Measurements from ENCODE around the gene ANKRD40CL. TPM values are rescaled to one million over a fixed set of nuclear protein-coding genes. Genes with fewer than 3 reads are reported as not detected.

Gene ANKRD40CL
- total RNA-seq, 3 donors from 2014 or later, result 32.2 to 96.7 (median 57.6) TPM

DNA sequence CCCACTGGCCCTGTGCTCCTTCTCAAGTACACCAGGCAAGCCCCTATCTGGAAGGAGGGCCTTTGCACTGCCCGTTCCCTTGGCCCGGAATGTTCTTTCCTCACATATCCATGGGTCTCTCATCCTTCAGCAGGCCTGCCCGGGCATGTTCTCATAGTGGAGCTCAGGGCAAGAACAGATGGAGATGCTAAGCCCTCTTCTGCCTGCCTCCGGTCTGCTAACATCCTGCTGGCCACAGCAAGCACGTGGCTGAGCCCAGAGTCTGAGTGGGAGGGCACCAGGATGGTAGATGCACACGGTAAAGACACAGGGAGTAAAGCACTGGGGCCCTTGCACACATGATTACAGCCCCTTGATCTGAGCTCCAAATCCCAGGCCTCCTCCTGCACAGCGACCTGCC, 19.8 kb upstream of the ANKRD40CL start:
- TF ChIP-seq, protein P1, sequence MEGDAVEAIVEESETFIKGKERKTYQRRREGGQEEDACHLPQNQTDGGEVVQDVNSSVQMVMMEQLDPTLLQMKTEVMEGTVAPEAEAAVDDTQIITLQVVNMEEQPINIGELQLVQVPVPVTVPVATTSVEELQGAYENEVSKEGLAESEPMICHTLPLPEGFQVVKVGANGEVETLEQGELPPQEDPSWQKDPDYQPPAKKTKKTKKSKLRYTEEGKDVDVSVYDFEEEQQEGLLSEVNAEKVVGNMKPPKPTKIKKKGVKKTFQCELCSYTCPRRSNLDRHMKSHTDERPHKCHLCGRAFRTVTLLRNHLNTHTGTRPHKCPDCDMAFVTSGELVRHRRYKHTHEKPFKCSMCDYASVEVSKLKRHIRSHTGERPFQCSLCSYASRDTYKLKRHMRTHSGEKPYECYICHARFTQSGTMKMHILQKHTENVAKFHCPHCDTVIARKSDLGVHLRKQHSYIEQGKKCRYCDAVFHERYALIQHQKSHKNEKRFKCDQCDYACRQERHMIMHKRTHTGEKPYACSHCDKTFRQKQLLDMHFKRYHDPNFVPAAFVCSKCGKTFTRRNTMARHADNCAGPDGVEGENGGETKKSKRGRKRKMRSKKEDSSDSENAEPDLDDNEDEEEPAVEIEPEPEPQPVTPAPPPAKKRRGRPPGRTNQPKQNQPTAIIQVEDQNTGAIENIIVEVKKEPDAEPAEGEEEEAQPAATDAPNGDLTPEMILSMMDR (IDR thresholded peaks at IDR 0.05), result no peak
- H3K4me3 ChIP-seq, result no peak overlapping the region
- H3K9me3 ChIP-seq, result no peaks in the 10 kb centered on the region
- H3K4me1 ChIP-seq (ENCODE audit: low read depth), result no peaks in the 10 kb centered on the region
- intact Hi-C loops (cut with DNase I, micrococcal nuclease), result loop anchor here (10.0 kb wide), 2 partner anchors 168 to 178 kb away; no protein-coding TSS in a partner anchor
- ATAC-seq (no peak), DNase-seq (no peak)
- no peaks in the 10 kb centered on the region for H3K36me3 ChIP-seq (ENCODE audit: low read depth)

DNA sequence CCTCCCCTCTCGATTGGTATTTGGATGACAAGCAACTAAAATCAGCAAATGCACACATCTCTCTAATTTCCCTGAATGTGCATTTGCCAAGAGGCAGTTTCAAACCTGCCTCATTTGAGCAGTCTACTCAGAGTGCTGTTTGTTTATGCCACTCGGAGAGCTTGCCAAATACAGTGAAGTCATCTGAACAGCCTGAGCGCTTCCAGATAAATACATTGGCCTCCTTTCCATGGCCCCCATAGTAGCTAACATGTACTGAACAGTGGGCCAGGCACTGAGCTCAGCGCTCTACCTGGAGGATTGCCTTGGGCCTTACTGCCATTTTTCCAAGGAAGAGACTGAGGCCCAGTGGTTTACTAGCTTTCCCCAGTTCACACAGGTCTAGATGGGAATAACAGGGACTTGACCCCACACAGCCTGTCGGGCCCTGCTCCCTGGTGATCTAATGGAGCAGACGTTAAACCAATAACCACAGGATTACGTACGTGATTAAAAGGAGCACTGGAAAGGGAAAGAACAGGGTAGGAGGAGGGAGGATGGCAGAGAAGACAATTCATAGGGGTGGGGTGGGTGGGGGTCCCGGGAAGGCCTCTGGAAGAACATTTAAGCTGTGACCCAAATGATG, 18.7 kb upstream of the ANKRD40CL start:
- DNase-seq (peak in 1 of 3 donors; percentile 40), ATAC-seq (peak; percentile 12)

DNA sequence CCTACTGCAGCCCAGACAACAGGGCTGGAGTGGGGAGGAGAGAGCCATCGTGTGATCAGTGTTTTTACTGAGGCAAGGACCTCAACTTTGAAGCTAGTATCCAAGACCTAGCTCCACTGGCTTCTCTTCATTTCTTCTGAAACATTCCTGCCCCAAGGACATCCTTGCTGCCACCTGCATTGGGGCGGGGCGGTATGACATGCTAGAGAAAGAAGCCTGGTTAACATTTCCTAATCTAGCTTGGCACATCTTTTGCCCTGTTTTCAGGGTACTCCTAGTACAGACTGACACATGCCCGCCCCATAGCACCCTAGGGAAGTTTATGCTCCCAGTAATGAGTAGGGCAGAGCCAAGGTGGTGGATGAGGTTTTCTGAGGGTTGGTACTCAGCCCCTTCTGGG, 17.8 kb upstream of the ANKRD40CL start:
- H3K4me1 ChIP-seq (ENCODE audit: low read depth), result no peaks in the 10 kb centered on the region
- no peaks in the 10 kb centered on the region for H3K36me3 ChIP-seq (ENCODE audit: low read depth)
- no peak for ATAC-seq
- intact Hi-C loops (cut with DNase I, micrococcal nuclease), result loop anchor here (10.0 kb wide), 2 partner anchors 170 to 180 kb away; no protein-coding TSS in a partner anchor
- TF ChIP-seq, protein P1 (IDR thresholded peaks at IDR 0.05), result no peak
- H3K4me3 ChIP-seq, result no peak overlapping the region
- H3K9me3 ChIP-seq, result no peaks in the 10 kb centered on the region
- no peak for DNase-seq

More for the DNA sequence above, 18.7 kb upstream of the ANKRD40CL start:
- TF ChIP-seq, protein P1 (IDR thresholded peaks at IDR 0.05), result no peak
- no peaks in the 10 kb centered on the region for H3K36me3 ChIP-seq (ENCODE audit: low read depth)
- no peaks in the 10 kb centered on the region for H3K9me3 ChIP-seq
- H3K4me3 ChIP-seq, result no peak overlapping the region
- no peaks in the 10 kb centered on the region for H3K4me1 ChIP-seq (ENCODE audit: low read depth)
- intact Hi-C loops (cut with DNase I, micrococcal nuclease), result loop anchor here (10.0 kb wide), 2 partner anchors 169 to 179 kb away; no protein-coding TSS in a partner anchor

DNA sequence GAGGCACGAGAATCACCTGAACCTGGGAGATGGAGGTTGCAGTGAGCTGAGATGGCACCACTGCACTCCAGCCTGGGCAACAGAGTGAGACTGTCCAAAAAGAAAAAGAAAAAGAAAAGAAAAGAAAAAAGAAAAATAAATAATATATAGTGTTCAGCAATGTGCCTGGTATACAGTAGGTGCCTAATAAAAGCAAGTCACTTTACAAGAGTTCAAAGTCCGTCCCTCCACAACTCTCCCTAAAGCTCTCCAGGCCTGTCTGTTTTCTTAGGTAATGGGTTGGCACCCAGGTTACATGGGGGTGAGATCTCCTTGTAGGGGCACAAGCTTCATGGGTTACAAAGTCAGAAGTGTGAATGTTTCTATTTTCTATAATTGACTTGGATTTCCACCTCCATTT, 16.6 kb upstream of the ANKRD40CL start:
- TF ChIP-seq, protein P1 (IDR thresholded peaks at IDR 0.05), result no peak
- intact Hi-C loops (cut with DNase I, micrococcal nuclease), result loop anchor here (2.0 to 10.0 kb wide), 4 partner anchors 58 to 181 kb away; no protein-coding TSS in a partner anchor
- ATAC-seq, result no peak
- Histone ChIP-seq H3K36me3 (ENCODE audit: low read depth) (no peaks in the 10 kb centered on the region), H3K4me1 (ENCODE audit: low read depth) (no peaks in the 10 kb centered on the region), H3K4me3 (no peak overlapping the region), H3K9me3 (no peaks in the 10 kb centered on the region)
- DNase-seq, result no peak

DNA sequence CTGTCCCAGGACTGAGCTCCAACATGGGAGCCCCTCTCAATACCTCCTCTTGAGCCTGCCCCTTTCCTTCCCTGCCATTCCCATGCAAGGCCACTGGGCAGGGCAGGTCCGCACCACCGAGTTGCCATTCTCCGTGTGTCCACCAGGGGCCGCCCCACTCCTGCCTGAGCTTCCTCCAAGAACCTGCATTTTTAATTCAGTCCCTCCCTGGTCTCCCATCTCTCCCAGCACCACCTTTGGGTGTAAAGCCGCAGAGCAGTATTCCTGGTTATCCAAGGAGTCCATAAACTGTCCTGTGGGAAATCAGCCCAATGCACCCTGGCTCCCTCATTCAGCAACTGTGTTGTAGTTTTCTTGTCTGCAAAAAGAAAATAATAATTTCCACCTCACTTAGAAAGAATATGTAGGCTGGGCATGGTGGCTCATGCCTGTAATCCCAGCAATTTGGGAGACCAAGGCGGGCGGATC, 15.9 kb upstream of the ANKRD40CL start:
- no peaks in the 10 kb centered on the region for H3K36me3 ChIP-seq (ENCODE audit: low read depth)
- no peaks in the 10 kb centered on the region for H3K4me1 ChIP-seq (ENCODE audit: low read depth)
- peak; percentile 87 to 92 (median 89) for DNase-seq
- ATAC-seq, result peak; percentile 99
- TF ChIP-seq, protein P1 (IDR thresholded peaks at IDR 0.05), result peak; percentile 94
- H3K4me3 ChIP-seq, result no peak overlapping the region
- intact Hi-C loops (cut with DNase I, micrococcal nuclease), result loop anchor here (2.0 to 10.0 kb wide), 4 partner anchors 59 to 182 kb away; no protein-coding TSS in a partner anchor
- no peaks in the 10 kb centered on the region for H3K9me3 ChIP-seq
